ENCODE data around the gene CPEB2.

Gene CPEB2

DNA sequence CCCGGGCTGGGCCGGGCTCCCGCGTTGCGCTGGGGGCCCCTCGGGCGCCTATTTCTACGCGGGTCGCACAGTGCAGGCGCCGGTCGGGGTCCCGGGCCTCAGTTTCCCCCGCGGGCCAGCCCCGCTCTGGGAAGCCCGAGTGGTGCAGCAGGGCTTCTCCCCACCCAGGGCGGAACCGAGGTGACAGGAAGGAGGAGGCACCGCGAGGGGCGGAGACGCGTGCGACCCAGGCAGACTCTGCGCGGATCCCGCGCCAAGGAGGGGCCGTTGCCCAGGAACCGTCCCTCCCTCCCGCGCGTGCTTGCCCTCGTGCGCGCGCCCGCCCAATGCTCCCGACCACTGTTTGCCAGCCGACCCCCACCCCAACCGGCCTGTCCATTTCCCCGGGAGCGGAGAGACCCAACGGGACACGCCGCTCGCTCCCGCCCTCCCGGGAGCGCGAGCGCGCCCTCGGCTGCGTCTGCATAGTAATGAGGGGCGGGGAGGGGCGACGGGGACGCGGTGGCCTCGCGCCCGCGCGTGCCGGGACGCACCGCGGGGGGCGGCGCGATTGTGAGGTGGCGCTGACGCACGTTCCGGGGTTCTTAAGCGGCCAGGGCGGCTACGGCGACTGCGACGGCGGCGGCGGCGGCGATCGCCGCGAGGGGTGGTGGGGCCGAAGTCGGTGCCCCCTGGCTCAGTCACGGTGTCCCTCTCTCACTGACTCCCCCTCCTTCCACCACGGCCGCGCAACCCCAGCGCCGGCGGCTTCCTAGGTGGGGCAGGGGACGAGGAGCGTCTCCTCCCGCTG, at the start of gene CPEB2:
CPEB2 (plus strand) TSS at position 613 of the 790 bp plus-strand sequence. CDS start 193 bp downstream, outside the sequence.
- no peaks in the 10 kb centered on the region for H3K27me3 ChIP-seq (replicated peaks; ENCODE audit: control insufficient read depth, insufficient read depth, low read length)
- peaks cover under 1% of the 10 kb centered on the region for H3K9me3 ChIP-seq (ENCODE audit: control insufficient read depth, low read length)
- DNase-seq (ENCODE audit: low read depth) = peak; percentile 98
- peaks cover 21% of the 10 kb centered on the region for H3K4me1 ChIP-seq (ENCODE audit: control insufficient read depth, insufficient read depth, low read length)
- H3K4me3 ChIP-seq (ENCODE audit: low read length) = peak within 1 kb of the TSS; percentile 98
- peak within 1 kb of the TSS; percentile 100 for H3K9ac ChIP-seq (ENCODE audit: low read length)
- H3K36me3 ChIP-seq (ENCODE audit: control insufficient read depth, insufficient read depth, low read length, severe bottlenecking) = no peaks in the 10 kb centered on the region

DNA sequence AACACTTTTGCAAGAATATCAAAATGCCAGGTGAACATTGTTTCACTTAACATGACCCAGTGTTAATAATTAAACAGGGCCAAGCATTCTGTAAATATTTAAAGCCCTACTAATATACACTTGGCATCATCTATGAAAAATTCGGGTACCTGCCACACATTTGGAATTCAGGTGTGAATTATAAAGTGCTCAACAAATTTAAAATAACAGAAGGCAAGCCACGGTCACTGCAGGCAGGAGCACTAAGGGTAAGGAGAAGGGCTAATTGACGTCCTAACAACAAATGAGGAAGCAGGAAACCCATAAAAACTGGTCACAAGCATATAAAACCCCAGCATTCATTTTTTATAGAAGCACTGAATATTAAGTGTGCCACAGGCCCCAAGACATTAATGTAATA, 43.8 kb upstream of the CPEB2 start:
- H3K27me3 ChIP-seq (replicated peaks; ENCODE audit: control insufficient read depth, insufficient read depth, low read length) = no peaks in the 10 kb centered on the region
- H3K9ac ChIP-seq (ENCODE audit: low read length) = no peak overlapping the region
- no peak for DNase-seq (ENCODE audit: low read depth)

DNA sequence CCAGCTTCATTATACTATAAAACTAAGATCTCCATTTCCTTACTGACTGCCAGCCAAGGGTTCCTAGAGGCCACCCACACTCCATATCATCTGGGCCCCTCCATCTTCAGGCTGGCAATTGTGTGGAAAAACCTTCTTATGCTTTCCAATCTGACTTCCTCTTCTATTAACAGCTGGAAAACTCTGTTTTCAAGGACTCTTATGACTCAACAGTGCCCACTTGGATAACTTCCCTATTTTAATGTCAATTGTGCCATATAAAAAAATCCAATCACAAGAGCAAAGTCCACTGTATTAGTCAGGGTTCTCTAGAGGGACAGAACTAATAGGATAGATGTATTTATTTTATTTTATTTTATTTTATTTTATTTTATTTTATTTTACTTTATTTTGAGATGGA, 41.0 kb upstream of the CPEB2 start:
- Histone ChIP-seq H3K4me1 (ENCODE audit: control insufficient read depth, insufficient read depth, low read length) (no peaks in the 10 kb centered on the region), H3K27me3 (replicated peaks; ENCODE audit: control insufficient read depth, insufficient read depth, low read length) (no peaks in the 10 kb centered on the region), H3K4me3 (ENCODE audit: low read length) (no peak overlapping the region), H3K9ac (ENCODE audit: low read length) (no peak overlapping the region), H3K36me3 (ENCODE audit: control insufficient read depth, insufficient read depth, low read length, severe bottlenecking) (no peaks in the 10 kb centered on the region), H3K9me3 (ENCODE audit: control insufficient read depth, low read length) (no peaks in the 10 kb centered on the region)
- no peak for DNase-seq (ENCODE audit: low read depth)

More for the DNA sequence above, 43.8 kb upstream of the CPEB2 start:
- Histone ChIP-seq H3K4me1 (ENCODE audit: control insufficient read depth, insufficient read depth, low read length) (no peaks in the 10 kb centered on the region), H3K9me3 (ENCODE audit: control insufficient read depth, low read length) (no peaks in the 10 kb centered on the region), H3K36me3 (ENCODE audit: control insufficient read depth, insufficient read depth, low read length, severe bottlenecking) (no peaks in the 10 kb centered on the region), H3K4me3 (ENCODE audit: low read length) (no peak overlapping the region)

DNA sequence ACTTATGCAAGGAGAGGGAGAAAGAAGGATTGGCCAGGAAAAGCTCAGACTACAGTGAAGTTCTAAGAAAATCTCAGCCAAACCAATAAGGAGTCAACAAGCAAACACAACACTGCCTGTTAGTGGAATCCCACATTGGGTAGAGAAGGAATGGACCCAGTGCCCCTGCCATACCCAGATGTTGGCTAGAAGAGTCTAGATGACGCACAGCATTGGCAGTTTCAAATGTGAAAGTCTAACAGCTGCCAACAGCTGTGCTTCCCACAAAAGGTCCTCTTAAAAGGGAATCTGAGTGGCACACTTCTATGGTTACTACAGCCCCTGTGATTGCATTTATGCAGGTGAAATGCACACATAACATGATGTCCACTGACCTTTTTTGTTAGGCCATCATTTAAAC, 37.2 kb upstream of the CPEB2 start:
- Histone ChIP-seq H3K4me3 (ENCODE audit: low read length) (no peak overlapping the region), H3K4me1 (ENCODE audit: control insufficient read depth, insufficient read depth, low read length) (no peaks in the 10 kb centered on the region), H3K9ac (ENCODE audit: low read length) (no peak overlapping the region), H3K36me3 (ENCODE audit: control insufficient read depth, insufficient read depth, low read length, severe bottlenecking) (no peaks in the 10 kb centered on the region), H3K27me3 (replicated peaks; ENCODE audit: control insufficient read depth, insufficient read depth, low read length) (no peaks in the 10 kb centered on the region), H3K9me3 (ENCODE audit: control insufficient read depth, low read length) (no peaks in the 10 kb centered on the region)
- no peak for DNase-seq (ENCODE audit: low read depth)

DNA sequence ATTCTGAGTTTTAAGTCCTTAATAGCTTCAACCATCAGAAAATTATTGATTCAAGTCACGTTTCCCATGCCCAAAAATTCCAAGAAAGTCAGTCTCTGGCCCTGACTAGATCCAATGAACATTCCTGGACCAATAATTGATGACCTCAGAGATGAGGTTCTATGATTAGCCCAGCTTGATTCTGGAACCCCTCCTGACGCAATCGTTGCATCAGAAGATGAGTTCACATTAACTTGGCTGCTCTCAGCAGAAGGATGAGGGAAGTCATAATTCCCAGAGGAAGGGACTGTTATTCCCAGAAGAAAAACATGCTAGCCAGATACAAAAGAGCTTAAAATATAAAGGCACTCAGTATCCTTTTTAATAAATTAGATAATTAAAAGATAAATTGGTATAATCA, 34.3 kb upstream of the CPEB2 start:
- H3K4me3 ChIP-seq (ENCODE audit: low read length) = no peak overlapping the region
- no peak overlapping the region for H3K9ac ChIP-seq (ENCODE audit: low read length)
- no peak for DNase-seq (ENCODE audit: low read depth)
- no peaks in the 10 kb centered on the region for H3K27me3 ChIP-seq (replicated peaks; ENCODE audit: control insufficient read depth, insufficient read depth, low read length)
- H3K9me3 ChIP-seq (ENCODE audit: control insufficient read depth, low read length) = no peaks in the 10 kb centered on the region
- H3K36me3 ChIP-seq (ENCODE audit: control insufficient read depth, insufficient read depth, low read length, severe bottlenecking) = no peaks in the 10 kb centered on the region
- H3K4me1 ChIP-seq (ENCODE audit: control insufficient read depth, insufficient read depth, low read length) = no peaks in the 10 kb centered on the region

DNA sequence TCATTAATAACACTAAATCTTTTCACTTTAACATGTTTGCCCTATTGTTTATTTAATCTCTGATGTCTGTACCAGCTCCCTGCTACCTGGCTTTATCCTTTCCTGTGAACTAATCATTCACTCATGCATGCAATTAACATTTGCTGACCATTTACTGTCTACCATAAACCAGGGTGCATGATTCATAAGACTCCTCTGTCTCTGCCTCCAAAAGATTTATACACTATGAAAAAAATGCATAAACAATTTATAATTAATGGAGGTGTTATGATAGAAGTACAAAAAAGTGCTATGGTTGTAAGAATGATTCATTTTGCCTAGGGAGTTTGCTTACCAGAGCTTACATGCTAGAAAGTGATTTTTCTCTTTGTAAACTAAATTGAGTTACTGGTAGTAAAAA, 24.5 kb upstream of the CPEB2 start:
- H3K9ac ChIP-seq (ENCODE audit: low read length) = no peak overlapping the region
- H3K36me3 ChIP-seq (ENCODE audit: control insufficient read depth, insufficient read depth, low read length, severe bottlenecking) = no peaks in the 10 kb centered on the region
- no peaks in the 10 kb centered on the region for H3K27me3 ChIP-seq (replicated peaks; ENCODE audit: control insufficient read depth, insufficient read depth, low read length)
- DNase-seq (ENCODE audit: low read depth) = no peak
- H3K9me3 ChIP-seq (ENCODE audit: control insufficient read depth, low read length) = peaks cover 5% of the 10 kb centered on the region
- H3K4me3 ChIP-seq (ENCODE audit: low read length) = no peak overlapping the region
- H3K4me1 ChIP-seq (ENCODE audit: control insufficient read depth, insufficient read depth, low read length) = no peaks in the 10 kb centered on the region

DNA sequence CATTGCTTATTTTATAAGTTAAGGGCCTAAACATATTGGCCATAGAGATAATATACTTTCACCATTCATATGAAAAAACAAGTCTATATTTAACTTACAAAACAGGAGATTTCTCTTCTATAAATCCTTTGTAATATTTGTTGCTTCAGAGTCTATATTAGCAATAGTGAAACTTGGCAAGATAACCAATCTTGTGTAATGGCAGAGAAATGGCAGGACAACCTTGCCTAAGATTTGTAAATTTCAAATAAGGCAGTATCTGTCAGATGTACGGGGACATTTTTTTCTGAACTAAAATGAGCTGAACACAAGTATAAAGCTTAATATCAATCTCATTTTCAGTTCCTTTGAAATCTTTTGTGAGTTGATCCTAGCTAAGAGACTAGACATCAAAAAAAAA, 17.8 kb upstream of the CPEB2 start:
- H3K27me3 ChIP-seq (replicated peaks; ENCODE audit: control insufficient read depth, insufficient read depth, low read length) = no peaks in the 10 kb centered on the region
- H3K36me3 ChIP-seq (ENCODE audit: control insufficient read depth, insufficient read depth, low read length, severe bottlenecking) = no peaks in the 10 kb centered on the region
- no peaks in the 10 kb centered on the region for H3K9me3 ChIP-seq (ENCODE audit: control insufficient read depth, low read length)
- H3K4me3 ChIP-seq (ENCODE audit: low read length) = peak overlapping the region; percentile 35
- peak overlapping the region; percentile 7 for H3K9ac ChIP-seq (ENCODE audit: low read length)
- peaks cover 24% of the 10 kb centered on the region for H3K4me1 ChIP-seq (ENCODE audit: control insufficient read depth, insufficient read depth, low read length)
- DNase-seq (ENCODE audit: low read depth) = peak; percentile 32

DNA sequence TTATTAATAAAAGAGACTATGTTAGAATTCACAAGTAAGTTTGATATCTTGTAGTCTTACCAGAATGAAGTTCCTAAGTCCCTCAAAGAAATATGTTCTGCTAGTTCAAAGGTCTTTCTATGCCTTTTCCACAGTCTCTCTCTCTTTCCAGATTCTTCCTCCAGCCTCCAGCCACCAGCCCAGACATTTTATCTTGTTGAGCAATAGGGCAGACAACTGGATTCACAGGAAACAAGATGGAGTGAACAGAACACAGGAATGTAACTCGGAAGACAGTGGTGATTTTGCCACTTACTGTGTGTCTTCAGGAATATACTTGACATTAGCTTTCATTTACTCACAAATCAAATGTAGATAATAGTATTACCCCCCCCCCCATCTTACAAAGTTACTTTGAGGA, 17.1 kb upstream of the CPEB2 start:
- no peak for DNase-seq (ENCODE audit: low read depth)
- no peaks in the 10 kb centered on the region for H3K36me3 ChIP-seq (ENCODE audit: control insufficient read depth, insufficient read depth, low read length, severe bottlenecking)
- no peak overlapping the region for H3K4me3 ChIP-seq (ENCODE audit: low read length)
- H3K9ac ChIP-seq (ENCODE audit: low read length) = peak overlapping the region; percentile 7
- no peaks in the 10 kb centered on the region for H3K27me3 ChIP-seq (replicated peaks; ENCODE audit: control insufficient read depth, insufficient read depth, low read length)
- peaks cover 24% of the 10 kb centered on the region for H3K4me1 ChIP-seq (ENCODE audit: control insufficient read depth, insufficient read depth, low read length)
- H3K9me3 ChIP-seq (ENCODE audit: control insufficient read depth, low read length) = no peaks in the 10 kb centered on the region

DNA sequence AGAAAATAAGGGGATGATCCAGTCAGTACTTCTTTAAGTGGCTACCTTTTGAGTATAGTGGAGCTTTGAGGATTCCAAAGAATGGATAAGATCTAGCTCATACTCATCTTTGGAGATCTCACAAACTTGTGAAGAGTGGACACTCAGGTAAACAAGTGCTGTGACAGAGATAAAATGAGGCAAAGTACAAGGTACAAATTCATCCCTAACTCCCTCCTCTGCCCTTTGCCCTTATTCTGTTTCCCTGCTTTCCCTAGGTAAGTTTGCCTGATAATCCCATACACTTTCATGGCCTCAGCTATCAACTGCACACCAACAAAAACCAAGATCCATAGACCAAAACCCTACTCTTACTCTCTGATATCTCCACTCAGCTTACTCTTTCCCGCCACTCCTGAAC, 16.4 kb upstream of the CPEB2 start:
- H3K9me3 ChIP-seq (ENCODE audit: control insufficient read depth, low read length) = no peaks in the 10 kb centered on the region
- H3K4me1 ChIP-seq (ENCODE audit: control insufficient read depth, insufficient read depth, low read length) = peaks cover 24% of the 10 kb centered on the region
- H3K9ac ChIP-seq (ENCODE audit: low read length) = no peak overlapping the region
- H3K36me3 ChIP-seq (ENCODE audit: control insufficient read depth, insufficient read depth, low read length, severe bottlenecking) = no peaks in the 10 kb centered on the region
- DNase-seq (ENCODE audit: low read depth) = no peak
- H3K4me3 ChIP-seq (ENCODE audit: low read length) = no peak overlapping the region
- no peaks in the 10 kb centered on the region for H3K27me3 ChIP-seq (replicated peaks; ENCODE audit: control insufficient read depth, insufficient read depth, low read length)

DNA sequence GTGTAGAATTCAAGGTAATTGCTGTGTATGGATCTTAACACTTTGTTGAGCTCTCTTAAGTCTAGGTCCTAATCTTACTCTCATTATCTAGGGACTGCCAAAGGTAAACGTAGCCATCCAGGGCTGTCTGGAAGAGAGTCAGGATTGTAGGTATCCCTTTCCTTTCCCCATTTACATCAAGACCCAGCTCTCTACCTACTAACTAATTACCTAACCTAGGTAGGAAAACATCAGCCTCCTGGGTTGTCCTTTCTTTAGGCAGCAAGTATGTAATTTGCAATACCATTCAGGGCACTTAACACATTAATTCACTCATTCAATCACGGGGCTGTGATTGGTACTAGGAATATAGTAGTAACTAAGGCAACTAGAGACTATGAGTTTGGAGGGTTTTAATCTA, 15.2 kb upstream of the CPEB2 start:
- no peak for DNase-seq (ENCODE audit: low read depth)
- H3K27me3 ChIP-seq (replicated peaks; ENCODE audit: control insufficient read depth, insufficient read depth, low read length) = no peaks in the 10 kb centered on the region
- H3K36me3 ChIP-seq (ENCODE audit: control insufficient read depth, insufficient read depth, low read length, severe bottlenecking) = no peaks in the 10 kb centered on the region
- H3K4me3 ChIP-seq (ENCODE audit: low read length) = no peak overlapping the region
- no peaks in the 10 kb centered on the region for H3K9me3 ChIP-seq (ENCODE audit: control insufficient read depth, low read length)
- peaks cover 24% of the 10 kb centered on the region for H3K4me1 ChIP-seq (ENCODE audit: control insufficient read depth, insufficient read depth, low read length)
- no peak overlapping the region for H3K9ac ChIP-seq (ENCODE audit: low read length)

DNA sequence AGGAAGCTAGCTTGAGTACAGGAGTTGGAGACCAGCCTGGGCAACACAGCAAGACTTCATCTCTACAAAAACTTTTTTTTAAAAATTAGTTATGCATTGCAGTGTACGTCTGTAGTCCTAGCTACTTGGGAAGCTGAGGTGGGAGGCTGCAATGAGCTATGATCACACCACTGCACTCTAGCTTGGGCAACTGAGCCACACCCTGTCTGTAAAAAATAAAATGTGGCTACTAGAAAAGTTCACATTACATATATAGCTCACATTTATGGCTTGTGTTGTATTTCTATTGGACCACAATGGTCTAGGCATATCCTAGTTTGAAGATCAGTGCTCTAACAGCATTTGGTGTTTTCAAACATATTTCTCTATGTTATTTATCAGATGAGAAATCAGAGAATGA, 11.8 kb upstream of the CPEB2 start:
- Histone ChIP-seq H3K9ac (ENCODE audit: low read length) (no peak overlapping the region), H3K36me3 (ENCODE audit: control insufficient read depth, insufficient read depth, low read length, severe bottlenecking) (no peaks in the 10 kb centered on the region), H3K27me3 (replicated peaks; ENCODE audit: control insufficient read depth, insufficient read depth, low read length) (no peaks in the 10 kb centered on the region), H3K4me1 (ENCODE audit: control insufficient read depth, insufficient read depth, low read length) (peaks cover 5% of the 10 kb centered on the region), H3K9me3 (ENCODE audit: control insufficient read depth, low read length) (no peaks in the 10 kb centered on the region), H3K4me3 (ENCODE audit: low read length) (no peak overlapping the region)
- DNase-seq (ENCODE audit: low read depth) = no peak

DNA sequence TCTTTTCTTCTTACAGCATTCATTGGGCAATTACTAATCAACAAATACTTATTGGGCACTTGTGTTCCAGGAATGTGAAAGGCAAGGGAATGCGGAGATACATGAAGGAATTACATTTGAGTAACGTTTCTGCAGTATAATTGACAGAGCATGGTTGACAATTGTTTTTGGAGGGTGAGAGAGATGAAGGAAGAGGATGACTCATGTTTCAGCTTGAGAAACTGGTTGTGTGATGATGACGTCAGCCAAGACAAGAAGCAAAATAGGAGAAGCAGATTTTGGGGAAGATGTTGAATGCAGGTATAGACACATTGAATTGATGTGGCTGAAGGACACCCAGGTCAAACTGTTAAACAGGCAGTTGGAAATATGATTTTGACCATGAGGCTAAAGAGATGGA, 8.0 kb upstream of the CPEB2 start:
- H3K27me3 ChIP-seq (replicated peaks; ENCODE audit: control insufficient read depth, insufficient read depth, low read length) = no peaks in the 10 kb centered on the region
- H3K9ac ChIP-seq (ENCODE audit: low read length) = no peak overlapping the region
- no peaks in the 10 kb centered on the region for H3K36me3 ChIP-seq (ENCODE audit: control insufficient read depth, insufficient read depth, low read length, severe bottlenecking)
- peaks cover 3% of the 10 kb centered on the region for H3K9me3 ChIP-seq (ENCODE audit: control insufficient read depth, low read length)
- no peak overlapping the region for H3K4me3 ChIP-seq (ENCODE audit: low read length)
- DNase-seq (ENCODE audit: low read depth) = no peak
- H3K4me1 ChIP-seq (ENCODE audit: control insufficient read depth, insufficient read depth, low read length) = peaks cover 4% of the 10 kb centered on the region

Data from adipocyte (in vitro differentiated cells).